Esophagus squamous epithelium (tissue), 4 donors: Measurements from ENCODE around the gene FUT7.

Experiments
- POLR2A ChIP-seq, 4 donors: fragments of 450-650 bp; IDR thresholded peaks; one replicate each; pipeline ENCODE4 v1.6.1; 2017; ENCODE audit warnings: antibody characterized with exemption in 4 of 4, mild to moderate bottlenecking in 4 of 4, moderate library complexity in 3 of 4
- TF ChIP-seq, protein P1 (sequence below), 6 experiments: fragments of 450-650 bp in 4 of 6; fragments of 200-600 bp in 2 of 6; sonication (generic) in 2 of 6; IDR thresholded peaks; one replicate each; pipeline ENCODE4 v1.5.1; 2016 to 2019; ENCODE audit warnings: antibody characterized with exemption in 6 of 6, mild to moderate bottlenecking in 4 of 6, moderate library complexity in 4 of 6

DNA sequence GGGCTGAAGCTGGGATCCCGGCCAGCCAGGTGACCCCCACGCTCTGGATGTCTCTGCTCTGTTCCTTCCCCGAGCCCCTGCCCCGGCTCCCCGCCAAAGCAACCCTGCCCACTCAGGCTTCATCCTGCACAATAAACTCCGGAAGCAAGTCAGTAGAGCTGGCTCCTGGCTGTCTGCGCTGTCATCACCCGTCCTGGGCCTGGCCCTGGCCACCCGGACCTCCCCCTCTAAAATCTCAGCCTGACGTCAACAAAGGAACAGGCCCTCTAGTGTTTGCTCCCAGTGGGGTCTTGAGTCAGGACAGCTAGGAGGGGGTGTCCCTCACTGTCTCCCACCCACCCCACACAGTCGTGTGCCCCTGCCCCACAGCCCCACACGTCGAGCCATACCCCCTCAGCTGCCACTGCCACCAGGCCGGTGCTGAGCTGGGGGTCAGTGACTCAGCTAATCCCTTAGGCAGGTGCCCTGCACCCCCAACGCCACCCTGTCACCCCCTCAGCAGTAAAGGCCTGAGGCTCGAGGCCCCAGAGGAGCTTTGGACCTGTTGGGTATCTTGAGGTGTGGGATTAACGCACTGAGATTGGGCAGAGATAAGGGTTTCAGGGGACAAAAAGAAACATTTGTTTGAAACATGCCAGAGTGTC lies 50.2 kb downstream of the FUT7 start:
- TF ChIP-seq, protein P1, sequence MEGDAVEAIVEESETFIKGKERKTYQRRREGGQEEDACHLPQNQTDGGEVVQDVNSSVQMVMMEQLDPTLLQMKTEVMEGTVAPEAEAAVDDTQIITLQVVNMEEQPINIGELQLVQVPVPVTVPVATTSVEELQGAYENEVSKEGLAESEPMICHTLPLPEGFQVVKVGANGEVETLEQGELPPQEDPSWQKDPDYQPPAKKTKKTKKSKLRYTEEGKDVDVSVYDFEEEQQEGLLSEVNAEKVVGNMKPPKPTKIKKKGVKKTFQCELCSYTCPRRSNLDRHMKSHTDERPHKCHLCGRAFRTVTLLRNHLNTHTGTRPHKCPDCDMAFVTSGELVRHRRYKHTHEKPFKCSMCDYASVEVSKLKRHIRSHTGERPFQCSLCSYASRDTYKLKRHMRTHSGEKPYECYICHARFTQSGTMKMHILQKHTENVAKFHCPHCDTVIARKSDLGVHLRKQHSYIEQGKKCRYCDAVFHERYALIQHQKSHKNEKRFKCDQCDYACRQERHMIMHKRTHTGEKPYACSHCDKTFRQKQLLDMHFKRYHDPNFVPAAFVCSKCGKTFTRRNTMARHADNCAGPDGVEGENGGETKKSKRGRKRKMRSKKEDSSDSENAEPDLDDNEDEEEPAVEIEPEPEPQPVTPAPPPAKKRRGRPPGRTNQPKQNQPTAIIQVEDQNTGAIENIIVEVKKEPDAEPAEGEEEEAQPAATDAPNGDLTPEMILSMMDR (IDR thresholded peaks at IDR 0.05): no peak
- no peak for TF ChIP-seq POLR2A (IDR thresholded peaks at IDR 0.05)
